ENCODE results near the gene C2CD2. TPM values are rescaled to one million over a fixed set of nuclear protein-coding genes. Genes with fewer than 3 reads are reported as not detected.
"Not testable (repeated sequence)": the region's sequence is repeated elsewhere in the genome, so short reads cannot be mapped to it uniquely, and the experiment has no call there.

The C2CD2 gene
- total and polyA plus RNA-seq, 2 donors = 8.9 to 11.3 TPM

- H3K4me1 ChIP-seq (ENCODE audit: control insufficient read depth in 2 of 2, insufficient read depth in 2 of 2, low read length in 2 of 2) = peaks cover 0 to 19% of the 10 kb centered on the region in 2 donors
- 97% methylated on average over 8 of the region's 8 CpGs for WGBS
- DNase-seq (ENCODE audit: low read depth in 6 of 9, low spot score in 9 of 9) = no peak
Observed at GRCh38 chr21:41964171-41964570, 10.4 kb upstream of the C2CD2 start.

GRCh38 chr21:41962425-41962966, 8.7 kb upstream of the C2CD2 start:
- Histone ChIP-seq H3K27me3 (ENCODE audit: control insufficient read depth in 2 of 2, insufficient read depth in 1 of 2, low read length in 1 of 2) (no peaks in the 10 kb centered on the region), H3K27ac (ENCODE audit: low read depth in 1 of 2, low read length in 1 of 2) (no peak overlapping the region), H3K4me3 (ENCODE audit: low read length in 2 of 2) (no peak overlapping the region), H3K9me3 (ENCODE audit: control insufficient read depth in 2 of 2, insufficient read depth in 1 of 2, low read length in 1 of 2) (no peaks in the 10 kb centered on the region), H3K36me3 (ENCODE audit: control insufficient read depth in 2 of 2, insufficient read depth in 2 of 2, low read length in 1 of 2) (no peaks in the 10 kb centered on the region), H3K4me1 (ENCODE audit: control insufficient read depth in 2 of 2, insufficient read depth in 2 of 2, low read length in 2 of 2) (peaks cover 0 to 20% of the 10 kb centered on the region in 2 donors)
- DNase-seq (ENCODE audit: low read depth in 6 of 9, low spot score in 9 of 9) = no peak
- WGBS = 97% methylated on average over 11 of the region's 11 CpGs

More at GRCh38 chr21:41964171-41964570, 10.4 kb upstream of the C2CD2 start:
- Histone ChIP-seq H3K27ac (ENCODE audit: low read depth in 1 of 2, low read length in 1 of 2) (no peak overlapping the region), H3K27me3 (ENCODE audit: control insufficient read depth in 2 of 2, insufficient read depth in 1 of 2, low read length in 1 of 2) (no peaks in the 10 kb centered on the region), H3K9me3 (ENCODE audit: control insufficient read depth in 2 of 2, insufficient read depth in 1 of 2, low read length in 1 of 2) (no peaks in the 10 kb centered on the region), H3K36me3 (ENCODE audit: control insufficient read depth in 2 of 2, insufficient read depth in 2 of 2, low read length in 1 of 2) (no peaks in the 10 kb centered on the region), H3K4me3 (ENCODE audit: low read length in 2 of 2) (no peak overlapping the region)

- peaks cover 7 to 28% of the 10 kb centered on the region in 2 donors for H3K4me1 ChIP-seq (ENCODE audit: control insufficient read depth in 2 of 2, insufficient read depth in 2 of 2, low read length in 2 of 2)
- 20% methylated on average over 8 of the region's 8 CpGs for WGBS
- H3K36me3 ChIP-seq (ENCODE audit: control insufficient read depth in 2 of 2, insufficient read depth in 2 of 2, low read length in 1 of 2) = no peaks in the 10 kb centered on the region
- H3K4me3 ChIP-seq (ENCODE audit: low read length in 2 of 2) = no peak overlapping the region
- no peak overlapping the region for H3K27ac ChIP-seq (ENCODE audit: low read depth in 1 of 2, low read length in 1 of 2)
- DNase-seq (ENCODE audit: low read depth in 6 of 9, low spot score in 9 of 9) = peak in 1 of 9 donors; percentile 16
- no peaks in the 10 kb centered on the region for H3K27me3 ChIP-seq (ENCODE audit: control insufficient read depth in 2 of 2, insufficient read depth in 1 of 2, low read length in 1 of 2)
- H3K9me3 ChIP-seq (ENCODE audit: control insufficient read depth in 2 of 2, insufficient read depth in 1 of 2, low read length in 1 of 2) = no peaks in the 10 kb centered on the region
Observed at GRCh38 chr21:41961753-41962152, 7.9 kb upstream of the C2CD2 start.

- WGBS = 78% methylated on average over 14 of the region's 14 CpGs
- DNase-seq (ENCODE audit: low read depth in 6 of 9, low spot score in 9 of 9) = no peak
- Histone ChIP-seq H3K4me3 (ENCODE audit: low read length in 2 of 2) (no peak overlapping the region), H3K36me3 (ENCODE audit: control insufficient read depth in 2 of 2, insufficient read depth in 2 of 2, low read length in 1 of 2) (no peaks in the 10 kb centered on the region), H3K27me3 (ENCODE audit: control insufficient read depth in 2 of 2, insufficient read depth in 1 of 2, low read length in 1 of 2) (no peaks in the 10 kb centered on the region), H3K4me1 (ENCODE audit: control insufficient read depth in 2 of 2, insufficient read depth in 2 of 2, low read length in 2 of 2) (peaks cover 8 to 32% of the 10 kb centered on the region in 2 donors), H3K9me3 (ENCODE audit: control insufficient read depth in 2 of 2, insufficient read depth in 1 of 2, low read length in 1 of 2) (no peaks in the 10 kb centered on the region), H3K27ac (ENCODE audit: low read depth in 1 of 2, low read length in 1 of 2) (no peak overlapping the region)
Observed at GRCh38 chr21:41961282-41961701, 7.5 kb upstream of the C2CD2 start.

GRCh38 chr21:41960386-41960785, 6.6 kb upstream of the C2CD2 start:
- Histone ChIP-seq H3K4me1 (ENCODE audit: control insufficient read depth in 2 of 2, insufficient read depth in 2 of 2, low read length in 2 of 2) (peaks cover 8 to 40% of the 10 kb centered on the region in 2 donors), H3K36me3 (ENCODE audit: control insufficient read depth in 2 of 2, insufficient read depth in 2 of 2, low read length in 1 of 2) (no peaks in the 10 kb centered on the region), H3K4me3 (ENCODE audit: low read length in 2 of 2) (no peak overlapping the region), H3K27me3 (ENCODE audit: control insufficient read depth in 2 of 2, insufficient read depth in 1 of 2, low read length in 1 of 2) (no peaks in the 10 kb centered on the region), H3K27ac (ENCODE audit: low read depth in 1 of 2, low read length in 1 of 2) (no peak overlapping the region), H3K9me3 (ENCODE audit: control insufficient read depth in 2 of 2, insufficient read depth in 1 of 2, low read length in 1 of 2) (no peaks in the 10 kb centered on the region)
- DNase-seq (ENCODE audit: low read depth in 6 of 9, low spot score in 9 of 9) = no peak
- WGBS = 97% methylated on average over 8 of the region's 8 CpGs

- not testable (repeated sequence) for H3K27me3 ChIP-seq (ENCODE audit: control insufficient read depth in 2 of 2, insufficient read depth in 1 of 2, low read length in 1 of 2); DNase-seq (ENCODE audit: low read depth in 6 of 9, low spot score in 9 of 9); H3K36me3 ChIP-seq (ENCODE audit: control insufficient read depth in 2 of 2, insufficient read depth in 2 of 2, low read length in 1 of 2); H3K9me3 ChIP-seq (ENCODE audit: control insufficient read depth in 2 of 2, insufficient read depth in 1 of 2, low read length in 1 of 2); H3K27ac ChIP-seq (ENCODE audit: low read depth in 1 of 2, low read length in 1 of 2); H3K4me3 ChIP-seq (ENCODE audit: low read length in 2 of 2)
- peaks cover 8 to 47% of the 10 kb centered on the region in 2 donors for H3K4me1 ChIP-seq (ENCODE audit: control insufficient read depth in 2 of 2, insufficient read depth in 2 of 2, low read length in 2 of 2)
- WGBS = 96% methylated on average over 11 of the region's 11 CpGs
Observed at GRCh38 chr21:41959697-41960096, 5.9 kb upstream of the C2CD2 start.

- Histone ChIP-seq H3K4me3 (ENCODE audit: low read length in 2 of 2) (no peak overlapping the region), H3K27me3 (ENCODE audit: control insufficient read depth in 2 of 2, insufficient read depth in 1 of 2, low read length in 1 of 2) (peaks cover 0 to 5% of the 10 kb centered on the region in 2 donors), H3K36me3 (ENCODE audit: control insufficient read depth in 2 of 2, insufficient read depth in 2 of 2, low read length in 1 of 2) (no peaks in the 10 kb centered on the region), H3K4me1 (ENCODE audit: control insufficient read depth in 2 of 2, insufficient read depth in 2 of 2, low read length in 2 of 2) (peaks cover 11 to 54% of the 10 kb centered on the region in 2 donors), H3K27ac (ENCODE audit: low read depth in 1 of 2, low read length in 1 of 2) (no peak overlapping the region), H3K9me3 (ENCODE audit: control insufficient read depth in 2 of 2, insufficient read depth in 1 of 2, low read length in 1 of 2) (peaks cover 0 to 1% of the 10 kb centered on the region in 2 donors)
- DNase-seq (ENCODE audit: low read depth in 6 of 9, low spot score in 9 of 9) = no peak
- 94% methylated on average over 16 of the region's 16 CpGs for WGBS
Observed at GRCh38 chr21:41958886-41959563, 5.2 kb upstream of the C2CD2 start.

GRCh38 chr21:41957991-41958766, 4.4 kb upstream of the C2CD2 start:
- Histone ChIP-seq H3K4me3 (ENCODE audit: low read length in 2 of 2) (no peak overlapping the region), H3K27me3 (ENCODE audit: control insufficient read depth in 2 of 2, insufficient read depth in 1 of 2, low read length in 1 of 2) (peaks cover 6 to 8% of the 10 kb centered on the region in 2 donors), H3K4me1 (ENCODE audit: control insufficient read depth in 2 of 2, insufficient read depth in 2 of 2, low read length in 2 of 2) (peaks cover 17 to 54% of the 10 kb centered on the region in 2 donors), H3K27ac (ENCODE audit: low read depth in 1 of 2, low read length in 1 of 2) (peak overlapping the region in 1 of 2 donors; percentile 20), H3K36me3 (ENCODE audit: control insufficient read depth in 2 of 2, insufficient read depth in 2 of 2, low read length in 1 of 2) (no peaks in the 10 kb centered on the region), H3K9me3 (ENCODE audit: control insufficient read depth in 2 of 2, insufficient read depth in 1 of 2, low read length in 1 of 2) (peaks cover 0 to 1% of the 10 kb centered on the region in 2 donors)
- peak in 1 of 9 donors; percentile 26 for DNase-seq (ENCODE audit: low read depth in 6 of 9, low spot score in 9 of 9)
- 86% methylated on average over 24 of the region's 24 CpGs for WGBS
